Measurements from ENCODE around the gene STEAP1B.
"Not testable (repeated sequence)": the region's sequence is repeated elsewhere in the genome, so short reads cannot be mapped to it uniquely, and the experiment has no call there.

STEAP1B gene

GRCh38 chr7:22499888-22500689 is at the start of gene STEAP1B:
STEAP1B (minus strand) TSS chr7:22500188; CDS start chr7:22494855, 5,333 bp downstream.
- not testable (repeated sequence) for H3K9me2 ChIP-seq (replicated peaks; ENCODE audit: insufficient read depth, low read length); H3K79me2 ChIP-seq (ENCODE audit: insufficient read depth, low read length); H2AFZ ChIP-seq (ENCODE audit: low read depth, low read length, severe bottlenecking); H3F3A ChIP-seq (ENCODE audit: insufficient read depth); H3K27me3 ChIP-seq (ENCODE audit: low read length); H3K4me2 ChIP-seq (ENCODE audit: low read depth, low read length, poor library complexity, severe bottlenecking); H3K4me3 ChIP-seq (ENCODE audit: insufficient read depth, low read length, poor library complexity, severe bottlenecking); H3K27ac ChIP-seq (ENCODE audit: low read depth, low read length); H3K36me3 ChIP-seq (ENCODE audit: low read length); H4K20me1 ChIP-seq (ENCODE audit: low read depth, low read length); H3K9ac ChIP-seq (ENCODE audit: low read length); H3K9me3 ChIP-seq (ENCODE audit: insufficient read depth, low read length)
- peak; percentile 57 for TF ChIP-seq CTCF (IDR thresholded peaks at IDR 0.05; ENCODE audit: insufficient read depth, low read length, poor library complexity, severe bottlenecking)

GRCh38 chr7:22549051-22549450 is 49.1 kb upstream of the STEAP1B start:
- Histone ChIP-seq H4K20me1 (ENCODE audit: low read depth, low read length) (no peaks in the 10 kb centered on the region), H3K79me2 (ENCODE audit: insufficient read depth, low read length) (no peaks in the 10 kb centered on the region), H3K4me2 (ENCODE audit: low read depth, low read length, poor library complexity, severe bottlenecking) (no peak overlapping the region), H3F3A (ENCODE audit: insufficient read depth) (no peaks in the 10 kb centered on the region), H3K9me3 (ENCODE audit: insufficient read depth, low read length) (no peaks in the 10 kb centered on the region), H3K27me3 (ENCODE audit: low read length) (no peaks in the 10 kb centered on the region), H2AFZ (ENCODE audit: low read depth, low read length, severe bottlenecking) (no peak overlapping the region), H3K27ac (ENCODE audit: low read depth, low read length) (no peak overlapping the region), H3K9me2 (replicated peaks; ENCODE audit: insufficient read depth, low read length) (no peaks in the 10 kb centered on the region), H3K9ac (ENCODE audit: low read length) (no peak overlapping the region), H3K36me3 (ENCODE audit: low read length) (no peaks in the 10 kb centered on the region), H3K4me3 (ENCODE audit: insufficient read depth, low read length, poor library complexity, severe bottlenecking) (no peak overlapping the region)
- TF ChIP-seq CTCF (IDR thresholded peaks at IDR 0.05; ENCODE audit: insufficient read depth, low read length, poor library complexity, severe bottlenecking) (no peak), EZH2phosphoT487 (conservative IDR thresholded peaks at IDR 0.05; ENCODE audit: low read length) (no peak)

GRCh38 chr7:22548313-22548712 is 48.3 kb upstream of the STEAP1B start:
- TF ChIP-seq CTCF (IDR thresholded peaks at IDR 0.05; ENCODE audit: insufficient read depth, low read length, poor library complexity, severe bottlenecking) (no peak), EZH2phosphoT487 (conservative IDR thresholded peaks at IDR 0.05; ENCODE audit: low read length) (no peak)
- no peak overlapping the region for H2AFZ ChIP-seq (ENCODE audit: low read depth, low read length, severe bottlenecking)
- H3K27me3 ChIP-seq (ENCODE audit: low read length), result no peaks in the 10 kb centered on the region

More at GRCh38 chr7:22548313-22548712, 48.3 kb upstream of the STEAP1B start:
- Histone ChIP-seq H3F3A (ENCODE audit: insufficient read depth) (no peaks in the 10 kb centered on the region), H3K36me3 (ENCODE audit: low read length) (no peaks in the 10 kb centered on the region), H3K4me2 (ENCODE audit: low read depth, low read length, poor library complexity, severe bottlenecking) (no peak overlapping the region), H3K9me3 (ENCODE audit: insufficient read depth, low read length) (no peaks in the 10 kb centered on the region), H3K79me2 (ENCODE audit: insufficient read depth, low read length) (no peaks in the 10 kb centered on the region), H3K4me3 (ENCODE audit: insufficient read depth, low read length, poor library complexity, severe bottlenecking) (no peak overlapping the region), H3K27ac (ENCODE audit: low read depth, low read length) (no peak overlapping the region), H4K20me1 (ENCODE audit: low read depth, low read length) (no peaks in the 10 kb centered on the region), H3K9ac (ENCODE audit: low read length) (no peak overlapping the region), H3K9me2 (replicated peaks; ENCODE audit: insufficient read depth, low read length) (no peaks in the 10 kb centered on the region)

Measured in SU-DHL-6 (cell line).